Measurements from ENCODE around the gene HDDC3. TPM values are rescaled to one million over a fixed set of nuclear protein-coding genes. Genes with fewer than 3 reads are reported as not detected.
A peak's percentile ranks its signal among the peaks of the same experiment; 100 is the strongest.

The HDDC3 gene
- total RNA-seq, 1 experiment from 2014 or later: 13.3 TPM

- H2BK120ac ChIP-seq (ENCODE audit: low read depth, low read length, poor library complexity, severe bottlenecking): no peak overlapping the region
- H2BK5ac ChIP-seq (ENCODE audit: insufficient read length, low read length): no peak overlapping the region
- H3K27ac Mint-ChIP-seq: peak overlapping the region in 2 of 3 experiments; percentile 44 to 57; a peak in 2 of 7 replicates
- no peak overlapping the region for H2BK20ac ChIP-seq (ENCODE audit: low read depth, low read length, poor library complexity, severe bottlenecking)
- H3K4me3 Mint-ChIP-seq: no peak overlapping the region
- peaks cover 4 to 10% (median 10%) of the 10 kb centered on the region in 3 experiments; a peak in 6 of 7 replicates for H3K36me3 Mint-ChIP-seq (ENCODE audit: insufficient read depth in 1 of 3, low read depth in 3 of 3)
- H2BK12ac ChIP-seq (ENCODE audit: insufficient read length, low read depth, low read length): no peak overlapping the region
- no peak overlapping the region for H4K91ac ChIP-seq (ENCODE audit: insufficient read length, low read depth, low read length)
- no peaks in the 10 kb centered on the region for H3K79me1 ChIP-seq (ENCODE audit: insufficient read depth, low read depth, low read length, poor library complexity, severe bottlenecking)
- H3K18ac ChIP-seq (ENCODE audit: insufficient read length, low read depth, low read length): no peak overlapping the region
- H3K9me3 Mint-ChIP-seq: no peaks in the 10 kb centered on the region; a peak in 1 of 5 replicates
- no peak overlapping the region for H4K8ac ChIP-seq (replicated peaks; ENCODE audit: insufficient read length, low read depth, low read length)
- no peaks in the 10 kb centered on the region for H4K20me1 ChIP-seq (ENCODE audit: control insufficient read depth, insufficient read depth, insufficient read length)
- H3K4me2 ChIP-seq (ENCODE audit: insufficient read depth, insufficient read length, low read length): no peak overlapping the region
- no peak overlapping the region for H2BK15ac ChIP-seq (ENCODE audit: low read depth, low read length)
- H3K4me1 Mint-ChIP-seq: peaks cover 3 to 8% of the 10 kb centered on the region in 2 experiments; a peak in 3 of 4 replicates
- no peaks in the 10 kb centered on the region for H3K79me2 ChIP-seq (ENCODE audit: insufficient read depth, low read length)
- no peak overlapping the region for H3T11ph ChIP-seq (ENCODE audit: low read length)
- H2AK5ac ChIP-seq (ENCODE audit: insufficient read length, low read length): no peak overlapping the region
- H4K5ac ChIP-seq (ENCODE audit: insufficient read length, low read depth, low read length): no peak overlapping the region
- H3K27me3 ChIP-seq (ENCODE audit: insufficient read depth, low read length): no peaks in the 10 kb centered on the region
- no peak overlapping the region for H3K14ac ChIP-seq (ENCODE audit: insufficient read depth, low read length)
- no peak overlapping the region for H3K9ac ChIP-seq (ENCODE audit: extremely low read depth, insufficient read length, low read length)
- H3K4me1 ChIP-seq (ENCODE audit: insufficient read depth, low read length): no peaks in the 10 kb centered on the region; the same call in 1 of the 2 replicates
- no peaks in the 10 kb centered on the region for H3K23me2 ChIP-seq (ENCODE audit: insufficient read length, low read depth, low read length, poor library complexity, severe bottlenecking)
- no peak overlapping the region for H3K27ac ChIP-seq (ENCODE audit: insufficient read length, low read depth, low read length)
- no CpG with 5 or more reads among the region's 11 CpGs for WGBS (ENCODE audit: extremely low coverage, insufficient read length, low lambda C conversion rate)
- H3K4ac ChIP-seq (ENCODE audit: low read depth, low read length): no peak overlapping the region
- H2AFZ ChIP-seq (ENCODE audit: low read length): no peak overlapping the region
- H3K27me3 Mint-ChIP-seq (ENCODE audit: low read depth): no peaks in the 10 kb centered on the region; the same call in 1 of the 2 replicates
- DNase-seq: no peak
- H3K9me3 ChIP-seq (ENCODE audit: control insufficient read depth, low read depth, low read length): no peaks in the 10 kb centered on the region
- TF ChIP-seq, protein P1, sequence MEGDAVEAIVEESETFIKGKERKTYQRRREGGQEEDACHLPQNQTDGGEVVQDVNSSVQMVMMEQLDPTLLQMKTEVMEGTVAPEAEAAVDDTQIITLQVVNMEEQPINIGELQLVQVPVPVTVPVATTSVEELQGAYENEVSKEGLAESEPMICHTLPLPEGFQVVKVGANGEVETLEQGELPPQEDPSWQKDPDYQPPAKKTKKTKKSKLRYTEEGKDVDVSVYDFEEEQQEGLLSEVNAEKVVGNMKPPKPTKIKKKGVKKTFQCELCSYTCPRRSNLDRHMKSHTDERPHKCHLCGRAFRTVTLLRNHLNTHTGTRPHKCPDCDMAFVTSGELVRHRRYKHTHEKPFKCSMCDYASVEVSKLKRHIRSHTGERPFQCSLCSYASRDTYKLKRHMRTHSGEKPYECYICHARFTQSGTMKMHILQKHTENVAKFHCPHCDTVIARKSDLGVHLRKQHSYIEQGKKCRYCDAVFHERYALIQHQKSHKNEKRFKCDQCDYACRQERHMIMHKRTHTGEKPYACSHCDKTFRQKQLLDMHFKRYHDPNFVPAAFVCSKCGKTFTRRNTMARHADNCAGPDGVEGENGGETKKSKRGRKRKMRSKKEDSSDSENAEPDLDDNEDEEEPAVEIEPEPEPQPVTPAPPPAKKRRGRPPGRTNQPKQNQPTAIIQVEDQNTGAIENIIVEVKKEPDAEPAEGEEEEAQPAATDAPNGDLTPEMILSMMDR (conservative IDR thresholded peaks at IDR 0.05): no peak
- no peak overlapping the region for H3K23ac ChIP-seq (ENCODE audit: insufficient read length, low read depth, low read length)
- H3K56ac ChIP-seq (ENCODE audit: insufficient read length, low read depth, low read length): no peak overlapping the region
These were observed 40.3 kb downstream of the HDDC3 start for GRCh38 chr15:90892023-90892422.
